Omental fat pad (tissue), 4 donors: Measurements from ENCODE around the gene S100A14. TPM values are rescaled to one million over a fixed set of nuclear protein-coding genes. Genes with fewer than 3 reads are reported as not detected.

Experiments used
- ATAC-seq: fragments of 150-250 bp; one replicate; pipeline ENCODE4 v1.9.1; 2016; ENCODE audit warnings: mild to moderate bottlenecking, moderate library complexity; ENCODE audit not compliant: low FRiP score
- DNase-seq: peaks from one replicate; pipeline ENCODE4 v3.0.0-alpha.2; 2019; ENCODE audit warnings: low spot score
- CTCF ChIP-seq, 3 donors: fragments of 450-650 bp; IDR thresholded peaks; one replicate each; pipeline ENCODE4 v1.5.1; 2016 to 2017; ENCODE audit warnings: antibody characterized with exemption in 3 of 3, mild to moderate bottlenecking in 3 of 3, moderate library complexity in 2 of 3
- total RNA-seq, 4 donors: library from RNA; depleted of rRNA; stranded (reverse); fragments of >200 nt; gene quantifications; one replicate each; pipeline ENCODE4 v1.1.0, GENCODE V29; 2016

S100A14 gene
- total RNA-seq, 4 donors from 2014 or later: 0.50 to 1.9 (median 1.3) TPM; not detected in 1

DNA sequence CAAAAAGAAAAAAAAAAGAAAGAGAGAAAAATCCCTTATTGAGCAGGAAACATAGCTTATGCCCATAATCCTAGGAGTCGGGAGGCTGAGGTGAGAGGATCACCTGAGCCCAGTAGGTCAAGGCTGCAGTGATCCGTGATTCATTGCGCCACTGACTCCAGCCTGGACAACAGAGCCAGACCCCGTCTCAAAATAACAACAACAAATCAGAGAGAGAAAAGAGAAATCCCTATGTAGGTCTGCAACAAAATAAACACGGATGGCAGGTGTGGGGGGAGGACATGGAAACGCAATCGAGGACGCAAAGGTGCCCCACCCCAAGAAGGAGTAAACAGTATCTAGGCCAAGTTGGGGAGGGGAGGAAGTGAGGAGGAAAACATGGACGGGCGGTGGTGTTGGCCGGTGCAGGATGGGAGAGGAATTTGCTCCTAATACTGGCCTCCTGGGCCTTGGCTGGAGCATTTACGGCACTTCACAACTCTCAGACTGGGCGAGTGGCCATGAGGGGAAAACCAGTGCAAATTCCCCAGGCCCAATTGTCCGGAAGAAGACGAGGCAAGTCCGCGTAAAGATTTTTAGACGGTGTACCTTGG is 17.1 kb upstream of the S100A14 start:
- ATAC-seq (no peak), DNase-seq (no peak)
- no peak for TF ChIP-seq CTCF (IDR thresholded peaks at IDR 0.05)

DNA sequence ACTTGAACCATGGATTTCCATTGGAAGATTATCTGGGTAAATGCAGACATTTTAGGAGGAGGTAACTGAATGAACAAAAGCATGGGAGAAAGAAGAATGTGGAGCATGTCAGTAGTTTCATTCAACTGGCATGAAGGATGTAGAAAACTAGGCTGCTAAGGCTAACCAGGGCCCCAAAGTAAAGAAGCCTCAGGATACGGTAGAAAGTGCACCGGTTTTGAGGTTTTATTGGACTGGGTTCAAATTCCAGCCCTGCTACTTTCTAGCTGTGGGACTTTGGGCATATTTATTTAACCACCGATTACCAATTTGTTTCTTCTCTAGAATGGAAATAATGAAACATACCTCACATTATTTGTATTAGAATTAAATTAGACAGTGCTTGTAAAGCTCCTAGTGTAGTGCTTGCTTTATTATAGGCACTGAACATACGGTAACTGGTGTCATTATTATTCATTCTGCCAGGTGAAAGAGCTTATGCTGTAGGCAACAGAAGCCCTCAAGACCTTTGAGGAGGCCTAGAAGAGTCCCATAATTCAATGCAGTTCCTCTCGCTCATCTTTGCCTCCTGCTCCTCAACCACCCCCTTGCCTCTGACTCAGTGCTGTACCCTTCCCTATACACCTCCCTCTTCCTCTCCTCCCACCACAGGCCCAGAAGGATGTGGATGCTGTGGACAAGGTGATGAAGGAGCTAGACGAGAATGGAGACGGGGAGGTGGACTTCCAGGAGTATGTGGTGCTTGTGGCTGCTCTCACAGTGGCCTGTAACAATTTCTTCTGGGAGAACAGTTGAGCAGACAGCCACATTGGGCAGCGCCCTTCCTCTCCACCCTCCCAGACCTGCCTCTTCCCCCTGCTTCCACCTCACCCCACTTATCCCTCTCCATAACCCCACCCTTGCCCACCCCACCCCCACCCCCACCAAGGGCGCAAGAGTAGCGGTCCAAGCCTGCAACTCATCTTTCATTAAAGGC is 15.2 kb upstream of the S100A14 start:
- no peak for DNase-seq
- ATAC-seq: no peak
- TF ChIP-seq CTCF (IDR thresholded peaks at IDR 0.05): no peak

DNA sequence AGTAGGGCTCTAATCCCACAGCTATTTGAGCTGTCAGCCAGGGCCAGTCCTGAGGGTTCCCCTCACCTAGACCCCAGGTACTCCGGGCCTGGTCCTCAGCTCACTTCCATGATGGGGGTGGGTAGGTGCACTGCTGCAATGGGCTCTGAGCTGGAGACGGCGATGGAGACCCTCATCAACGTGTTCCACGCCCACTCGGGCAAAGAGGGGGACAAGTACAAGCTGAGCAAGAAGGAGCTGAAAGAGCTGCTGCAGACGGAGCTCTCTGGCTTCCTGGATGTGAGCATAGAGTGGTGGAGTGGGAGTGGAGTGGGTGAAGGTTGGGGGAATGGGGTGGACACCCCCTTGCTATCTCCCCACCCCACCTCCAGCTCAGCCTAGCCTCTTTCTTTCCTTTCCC is 14.3 kb upstream of the S100A14 start:
- no peak for TF ChIP-seq CTCF (IDR thresholded peaks at IDR 0.05)
- no peak for DNase-seq
- ATAC-seq: no peak

DNA sequence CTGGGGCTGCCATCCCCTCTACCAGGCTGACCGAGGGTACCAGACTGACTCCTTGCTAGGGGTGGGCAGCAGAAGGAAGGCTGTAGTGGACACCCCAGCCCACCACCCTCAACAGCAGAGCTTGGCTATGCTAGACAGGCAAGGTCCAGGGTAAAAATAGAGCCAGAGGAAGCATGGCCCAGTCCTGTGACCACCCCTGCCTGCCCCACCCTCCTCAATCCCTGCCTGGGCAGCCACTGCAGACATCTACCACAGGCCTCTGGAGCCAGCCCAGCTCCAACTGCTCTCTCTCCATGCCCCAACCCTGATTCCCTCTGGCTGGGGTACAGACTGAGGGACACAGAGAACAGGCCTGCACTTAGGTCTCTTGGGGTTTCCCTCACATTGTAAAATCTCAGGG is 13.8 kb upstream of the S100A14 start:
- TF ChIP-seq CTCF (IDR thresholded peaks at IDR 0.05): no peak
- ATAC-seq (no peak), DNase-seq (no peak)

DNA sequence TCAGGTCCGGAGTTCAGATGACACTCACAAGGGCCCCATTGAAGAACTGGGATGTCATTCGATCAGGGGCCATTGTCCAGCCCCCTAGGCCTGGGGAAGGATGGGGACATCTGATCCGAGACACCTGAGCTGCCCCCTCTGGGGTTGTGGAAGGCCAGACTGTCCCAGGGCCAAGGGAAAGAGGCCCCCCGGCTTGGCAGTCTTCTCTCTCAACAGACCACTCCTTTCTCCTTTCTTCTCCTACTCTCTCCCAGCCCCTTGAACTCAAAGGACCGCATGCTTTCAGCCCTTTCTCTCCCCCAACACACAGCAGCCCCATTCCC is 13.2 kb upstream of the S100A14 start:
- DNase-seq (no peak), ATAC-seq (no peak)
- no peak for TF ChIP-seq CTCF (IDR thresholded peaks at IDR 0.05)

DNA sequence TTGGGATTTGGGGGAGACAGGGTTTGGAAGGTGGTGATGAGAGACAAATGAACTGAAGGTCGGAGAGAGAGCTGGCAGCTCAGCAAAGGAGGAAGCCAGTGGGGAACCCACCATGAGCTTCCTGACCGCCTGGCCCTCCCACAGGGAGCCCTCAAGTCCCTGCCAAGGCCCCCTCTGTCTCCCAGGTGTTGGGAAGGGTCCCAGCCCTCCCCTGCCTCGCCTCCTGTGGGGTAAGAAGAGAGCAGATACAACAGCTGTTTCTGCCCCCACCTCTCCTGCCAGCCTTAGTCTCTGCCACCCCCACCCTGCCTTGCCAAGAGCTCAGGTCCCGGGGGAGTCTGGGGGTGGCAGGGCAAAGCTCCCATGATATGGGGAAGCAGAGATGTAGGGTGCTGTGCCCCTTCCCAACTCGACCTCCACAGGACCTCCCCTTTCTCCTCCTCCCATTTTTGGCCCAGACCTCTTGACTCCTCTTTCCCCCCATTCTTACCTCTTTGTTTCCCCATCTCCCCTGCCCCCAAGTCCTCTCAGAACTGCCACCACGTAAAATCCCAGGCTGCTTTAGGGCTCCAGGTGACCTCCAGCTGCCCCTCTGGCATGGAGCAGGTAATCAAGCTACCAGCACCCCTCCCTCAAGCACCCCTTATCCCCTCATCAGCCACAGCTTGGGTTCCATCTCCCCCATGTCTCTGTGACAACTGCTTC is 12.7 kb upstream of the S100A14 start:
- DNase-seq (no peak), ATAC-seq (no peak)
- TF ChIP-seq CTCF (IDR thresholded peaks at IDR 0.05): no peak
